HepG2 (cell line): ENCODE measurements around the gene ITGA7. TPM values are rescaled to one million over a fixed set of nuclear protein-coding genes. Genes with fewer than 3 reads are reported as not detected.

ENCODE experiments used
- ELF3 ChIP-seq: IDR thresholded peaks from 2 replicates; pipeline ENCODE4 v1.6.1; 2016; ENCODE audit warnings: missing genetic modification reagents, missing compliant biosample characterization
- EP300 ChIP-seq, 3 experiments: sonication (generic) in 1 of 3; formaldehyde crosslinking in 1 of 3; IDR thresholded peaks; 2 replicates each; pipeline versions ENCODE4 v1.5.1 to v1.6.1; 2011 to 2020; ENCODE audit warnings: low read depth in 2 of 3, low read length in 2 of 3, borderline replicate concordance in 1 of 3, improper control_type of control experiment in 1 of 3, mild to moderate bottlenecking in 1 of 3, missing genetic modification reagents in 1 of 3, moderate library complexity in 1 of 3
- HNRNPUL1 ChIP-seq: fragments of 200-400 bp; formaldehyde crosslinking; IDR thresholded peaks from 2 replicates; pipeline ENCODE4 v1.6.1; 2017; ENCODE audit warnings: low read depth, mild to moderate bottlenecking, low read length, moderate library complexity
- KDM6A ChIP-seq: IDR thresholded peaks from 2 replicates; pipeline ENCODE4 v1.6.1; 2016; ENCODE audit warnings: low read depth
- MAF1 ChIP-seq: sonication (generic); formaldehyde crosslinking; IDR thresholded peaks from 2 replicates; pipeline ENCODE4 v1.5.0; 2020; ENCODE audit warnings: missing genetic modification reagents, borderline replicate concordance
- NCOA1 ChIP-seq: sonication (generic); formaldehyde crosslinking; IDR thresholded peaks from 2 replicates; pipeline ENCODE4 v1.9.0; 2021; ENCODE audit warnings: missing genetic modification reagents
- NFE2 ChIP-seq: sonication (generic); formaldehyde crosslinking; IDR thresholded peaks from 2 replicates; pipeline ENCODE4 v1.4.0; 2020; ENCODE audit warnings: missing genetic modification reagents
- NR2C2 ChIP-seq: sonication (generic); formaldehyde crosslinking; IDR thresholded peaks from 2 replicates; pipeline ENCODE4 v1.4.0; 2020; ENCODE audit warnings: missing genetic modification reagents, mild to moderate bottlenecking, moderate library complexity, borderline replicate concordance
- POGZ ChIP-seq: sonication (generic); formaldehyde crosslinking; IDR thresholded peaks from 2 replicates; pipeline ENCODE4 v1.4.0; 2020; ENCODE audit warnings: mild to moderate bottlenecking, missing genetic modification reagents
- RCOR2 ChIP-seq: IDR thresholded peaks from 2 replicates; pipeline ENCODE4 v1.6.1; 2016; ENCODE audit warnings: missing biosample characterization, missing genetic modification reagents
- RORA ChIP-seq: sonication (generic); formaldehyde crosslinking; IDR thresholded peaks from 2 replicates; pipeline ENCODE4 v1.5.0; 2020; ENCODE audit warnings: mild to moderate bottlenecking, missing genetic modification reagents, moderate library complexity
- ZBTB44 ChIP-seq: sonication (generic); formaldehyde crosslinking; IDR thresholded peaks from 2 replicates; pipeline ENCODE4 v1.4.0; 2020; ENCODE audit warnings: missing genetic modification reagents
- ZHX2 ChIP-seq, 2 experiments: sonication (generic) in 1 of 2; formaldehyde crosslinking in 1 of 2; IDR thresholded peaks; 2 replicates each; pipeline versions ENCODE4 v1.6.1 to v1.9.0; 2014 to 2022; ENCODE audit warnings: antibody characterized with exemption in 1 of 2, borderline replicate concordance in 1 of 2, inconsistent platforms in 1 of 2, low read depth in 1 of 2, missing genetic modification reagents in 1 of 2
- polyA plus RNA-seq, 8 experiments: library from polyadenylated mRNA; depleted of rRNA in 3 of 8; stranded (reverse) in 7 of 8; unstranded in 1 of 8; fragments of >200 nt; fragmentation: Illumina TruSeq in 4 of 8; extraction: Trizol in 4 of 8; gene quantifications; 2 replicates each; pipeline versions ENCODE4 v1.2.1 to v1.2.3, GENCODE V29; 2011 to 2016; ENCODE audit warnings: low read depth in 4 of 8, missing spikeins in 1 of 8, mixed read lengths in 1 of 8; ENCODE audit not compliant: insufficient read depth in 1 of 8
- total RNA-seq, 5 experiments: library from RNA; depleted of rRNA; stranded (reverse); fragments of >200 nt; fragmentation: Illumina TruSeq; extraction: Trizol; gene quantifications; 2 replicates each; pipeline ENCODE4 v1.2.3, GENCODE V29; 2016; ENCODE audit warnings: low read depth in 1 of 5
- TF ChIP-seq, protein P1 (sequence below): fragments of 450-650 bp; IDR thresholded peaks from 2 replicates; pipeline ENCODE4 v1.6.1; 2016
- TF ChIP-seq, protein P2 (sequence below): sonication (generic); formaldehyde crosslinking; IDR thresholded peaks from 2 replicates; pipeline ENCODE4 v1.4.0; 2020; ENCODE audit warnings: missing genetic modification reagents
- TF ChIP-seq, protein P3 (sequence below): sonication (generic); formaldehyde crosslinking; IDR thresholded peaks from 2 replicates; pipeline ENCODE4 v1.4.0; 2020; ENCODE audit warnings: mild to moderate bottlenecking, missing genetic modification reagents
- TF ChIP-seq, protein P4 (sequence below): IDR thresholded peaks from 2 replicates; pipeline ENCODE4 v1.6.1; 2016; ENCODE audit warnings: low read depth, control low read depth

ITGA7 gene
- total and polyA plus RNA-seq, 2 of the 13 experiments (the other 11 are each of a cell fraction or from before 2014, with no cell fraction given): 0.65 to 0.75 TPM

DNA sequence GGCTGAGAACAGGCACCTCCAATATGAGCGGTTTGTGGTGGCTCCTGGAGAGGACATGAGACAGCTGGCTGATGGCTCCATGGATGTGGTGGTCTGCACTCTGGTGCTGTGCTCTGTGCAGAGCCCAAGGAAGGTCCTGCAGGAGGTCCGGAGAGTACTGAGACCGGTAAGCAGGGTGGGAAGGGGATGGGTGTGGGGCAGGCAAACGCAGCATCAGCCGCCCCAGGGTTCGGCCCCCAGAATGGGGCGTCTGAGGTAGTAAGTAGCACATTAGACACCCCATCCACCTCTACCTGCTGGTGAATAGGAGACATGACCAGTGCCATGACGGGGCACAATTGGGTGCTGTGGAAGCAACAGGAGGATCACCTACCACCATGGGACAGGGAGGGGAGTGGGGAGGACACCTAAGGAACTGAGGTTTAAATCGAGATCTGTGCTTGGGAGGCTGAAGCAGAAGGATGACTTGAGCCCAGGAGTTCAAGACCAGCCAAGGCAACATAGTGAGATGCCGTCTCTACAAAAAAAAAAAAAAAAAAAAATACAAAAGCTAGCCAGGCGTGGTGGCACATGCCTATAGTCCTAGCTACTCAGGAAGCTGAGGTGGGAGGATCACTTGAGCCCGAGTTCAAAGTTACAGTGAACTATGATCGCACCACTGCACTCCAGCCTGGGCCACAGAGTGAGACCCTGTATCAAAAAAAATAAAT is 25.5 kb downstream of the ITGA7 start (continued):
- TF ChIP-seq, protein P1, sequence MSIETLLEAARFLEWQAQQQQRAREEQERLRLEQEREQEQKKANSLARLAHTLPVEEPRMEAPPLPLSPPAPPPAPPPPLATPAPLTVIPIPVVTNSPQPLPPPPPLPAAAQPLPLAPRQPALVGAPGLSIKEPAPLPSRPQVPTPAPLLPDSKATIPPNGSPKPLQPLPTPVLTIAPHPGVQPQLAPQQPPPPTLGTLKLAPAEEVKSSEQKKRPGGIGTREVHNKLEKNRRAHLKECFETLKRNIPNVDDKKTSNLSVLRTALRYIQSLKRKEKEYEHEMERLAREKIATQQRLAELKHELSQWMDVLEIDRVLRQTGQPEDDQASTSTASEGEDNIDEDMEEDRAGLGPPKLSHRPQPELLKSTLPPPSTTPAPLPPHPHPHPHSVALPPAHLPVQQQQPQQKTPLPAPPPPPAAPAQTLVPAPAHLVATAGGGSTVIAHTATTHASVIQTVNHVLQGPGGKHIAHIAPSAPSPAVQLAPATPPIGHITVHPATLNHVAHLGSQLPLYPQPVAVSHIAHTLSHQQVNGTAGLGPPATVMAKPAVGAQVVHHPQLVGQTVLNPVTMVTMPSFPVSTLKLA: no peak
- TF ChIP-seq NFE2 (CRISPR knock-in tag) (peak; percentile 67; the same call in 1 of the 2 replicates), KDM6A (no peak), NR2C2 (CRISPR knock-in tag) (no peak), ZHX2 (IDR thresholded peaks at IDR 0.05; ENCODE audit: low read depth) (no peak), ZHX2 (CRISPR knock-in tag; IDR thresholded peaks at IDR 0.05; ENCODE audit: borderline replicate concordance) (no peak), ZBTB44 (CRISPR knock-in tag) (no peak), HNRNPUL1 (no peak), RORA (CRISPR knock-in tag) (no peak), ELF3 (CRISPR knock-in tag) (no peak), EP300 (IDR thresholded peaks at IDR 0.05; ENCODE audit: low read depth in 2 of 2, low read length in 2 of 2) (no peak), EP300 (CRISPR knock-in tag; IDR thresholded peaks at IDR 0.05; ENCODE audit: borderline replicate concordance) (no peak), POGZ (no peak; the same call in 1 of the 2 replicates), RCOR2 (CRISPR knock-in tag) (no peak), MAF1 (CRISPR knock-in tag) (no peak), NCOA1 (CRISPR knock-in tag) (no peak)
- TF ChIP-seq, protein P2, sequence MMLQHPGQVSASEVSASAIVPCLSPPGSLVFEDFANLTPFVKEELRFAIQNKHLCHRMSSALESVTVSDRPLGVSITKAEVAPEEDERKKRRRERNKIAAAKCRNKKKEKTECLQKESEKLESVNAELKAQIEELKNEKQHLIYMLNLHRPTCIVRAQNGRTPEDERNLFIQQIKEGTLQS (CRISPR knock-in tag): no peak
- TF ChIP-seq, protein P3, sequence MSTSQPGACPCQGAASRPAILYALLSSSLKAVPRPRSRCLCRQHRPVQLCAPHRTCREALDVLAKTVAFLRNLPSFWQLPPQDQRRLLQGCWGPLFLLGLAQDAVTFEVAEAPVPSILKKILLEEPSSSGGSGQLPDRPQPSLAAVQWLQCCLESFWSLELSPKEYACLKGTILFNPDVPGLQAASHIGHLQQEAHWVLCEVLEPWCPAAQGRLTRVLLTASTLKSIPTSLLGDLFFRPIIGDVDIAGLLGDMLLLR (CRISPR knock-in tag): no peak
- TF ChIP-seq, protein P4, sequence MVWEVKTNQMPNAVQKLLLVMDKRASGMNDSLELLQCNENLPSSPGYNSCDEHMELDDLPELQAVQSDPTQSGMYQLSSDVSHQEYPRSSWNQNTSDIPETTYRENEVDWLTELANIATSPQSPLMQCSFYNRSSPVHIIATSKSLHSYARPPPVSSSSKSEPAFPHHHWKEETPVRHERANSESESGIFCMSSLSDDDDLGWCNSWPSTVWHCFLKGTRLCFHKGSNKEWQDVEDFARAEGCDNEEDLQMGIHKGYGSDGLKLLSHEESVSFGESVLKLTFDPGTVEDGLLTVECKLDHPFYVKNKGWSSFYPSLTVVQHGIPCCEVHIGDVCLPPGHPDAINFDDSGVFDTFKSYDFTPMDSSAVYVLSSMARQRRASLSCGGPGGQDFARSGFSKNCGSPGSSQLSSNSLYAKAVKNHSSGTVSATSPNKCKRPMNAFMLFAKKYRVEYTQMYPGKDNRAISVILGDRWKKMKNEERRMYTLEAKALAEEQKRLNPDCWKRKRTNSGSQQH: no peak
